Measurements from ENCODE around the gene DLX5. TPM values are rescaled to one million over a fixed set of nuclear protein-coding genes. Genes with fewer than 3 reads are reported as not detected.

DLX5 gene
- total and polyA plus RNA-seq, 2 of the 4 experiments (the other 2 are of a cell fraction), result not detected

DNA sequence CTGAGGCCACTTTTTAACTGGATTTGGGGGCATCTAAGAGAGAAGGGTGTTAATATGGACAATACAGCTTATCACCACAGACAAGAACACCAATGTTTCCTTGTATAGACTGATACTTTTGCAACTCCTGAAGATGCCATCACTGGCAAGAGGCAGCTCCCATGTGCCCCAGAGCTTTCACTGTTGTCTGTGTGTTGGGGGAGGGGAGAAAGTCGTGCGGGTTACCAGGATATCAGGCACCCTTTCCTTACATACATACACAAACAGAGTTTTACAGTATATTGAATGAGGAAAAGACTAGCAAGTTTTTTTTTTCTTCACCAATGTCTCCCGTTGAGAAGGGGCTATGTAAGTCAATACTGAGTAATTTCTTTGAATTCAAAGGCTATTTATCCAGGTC lies 23.4 kb downstream of the DLX5 start:
- no peak overlapping the region for H4K91ac ChIP-seq (ENCODE audit: insufficient read depth, low read depth, low read length)
- ChIA-PET POLR2A (ENCODE audit: unreplicated experiment) (no interaction called here), CTCF (no interaction called here)
- H3K18ac ChIP-seq (ENCODE audit: low read depth, low read length), result no peak overlapping the region
- H2AK9ac ChIP-seq (replicated peaks; ENCODE audit: low read depth, low read length, poor library complexity), result no peak overlapping the region
- H3K79me1 ChIP-seq (ENCODE audit: low read depth in 1 of 2, low read length in 2 of 2), result no peaks in the 10 kb centered on the region
- in situ Hi-C loops (cut with MboI; ENCODE audit: low sequenced_read_pairs) (no loop called here), dilution Hi-C loops (cut with HindIII; ENCODE audit: low sequenced_read_pairs, unreplicated experiment) (no loop called here), intact Hi-C loops (cut with micrococcal nuclease) (no loop called here)
- H3K4me1 ChIP-seq (ENCODE audit: control insufficient read depth, insufficient read depth, low read length), result no peaks in the 10 kb centered on the region
- H3K9me1 ChIP-seq (ENCODE audit: insufficient read depth, low read length), result no peaks in the 10 kb centered on the region
- H3K9me3 ChIP-seq (ENCODE audit: control insufficient read depth, insufficient read depth, low read length), result no peaks in the 10 kb centered on the region; the same call in 1 of the 2 replicates
- H2BK20ac ChIP-seq (ENCODE audit: low read depth, low read length), result no peak overlapping the region
- no peak overlapping the region for H2BK15ac ChIP-seq (ENCODE audit: low read depth, low read length)
- ATAC-seq (ENCODE audit: low read depth), result no peak
- no peak overlapping the region for H3K14ac ChIP-seq (replicated peaks; ENCODE audit: low read depth, low read length)
- H3K4me2 ChIP-seq (ENCODE audit: low read depth, low read length), result no peak overlapping the region
- no TSS peak for BruUV-seq (replicated peaks)
- peaks cover 81% of the 10 kb centered on the region for H3K27me3 ChIP-seq (ENCODE audit: control insufficient read depth, insufficient read depth, low read length)
- no peak for TF ChIP-seq MAFK (IDR thresholded peaks at IDR 0.05; ENCODE audit: low read depth, low read length)
- no peak for TF ChIP-seq MAZ (IDR thresholded peaks at IDR 0.05; ENCODE audit: borderline replicate concordance, low read depth, low read length)
- TF ChIP-seq MXI1 (IDR thresholded peaks at IDR 0.05; ENCODE audit: borderline replicate concordance, low read depth, low read length), result no peak
- no peak for TF ChIP-seq RFX5 (IDR thresholded peaks at IDR 0.05; ENCODE audit: low read depth, low read length)
- no peak overlapping the region for H3K27ac ChIP-seq (ENCODE audit: insufficient read depth, low read length)
- no peak overlapping the region for H3K56ac ChIP-seq (ENCODE audit: extremely low read depth, insufficient read depth, low read length)
- WGBS, 2 experiments (ENCODE audit: extremely low coverage in 2 of 2, insufficient read length in 1 of 2), result no CpG with 5 or more reads among the region's 3 CpGs
- no peak overlapping the region for H2BK120ac ChIP-seq (ENCODE audit: low read depth, low read length)
- DNase-seq, result no peak
- H3K4me3 ChIP-seq (ENCODE audit: insufficient read depth, low read depth, low read length), result no peak overlapping the region
- H2AK5ac ChIP-seq (ENCODE audit: low read depth, low read length), result no peak overlapping the region
- no peak overlapping the region for H2BK5ac ChIP-seq (ENCODE audit: low read depth, low read length, poor library complexity, severe bottlenecking)
- H4K8ac ChIP-seq (ENCODE audit: low read depth in 2 of 2, low read length in 2 of 2), result no peak overlapping the region
- no peak overlapping the region for H3K9ac ChIP-seq (ENCODE audit: low read depth, low read length)
- H3K4ac ChIP-seq (ENCODE audit: low read depth, low read length), result no peak overlapping the region
- no peak overlapping the region for H4K5ac ChIP-seq (ENCODE audit: low read depth, low read length)
- no peak overlapping the region for H2AFZ ChIP-seq (replicated peaks; ENCODE audit: low read length, poor library complexity)
- no peaks in the 10 kb centered on the region for H4K20me1 ChIP-seq (ENCODE audit: insufficient read depth, low read length)
- H3K23ac ChIP-seq (ENCODE audit: low read depth, low read length), result no peak overlapping the region
- H3K36me3 ChIP-seq (ENCODE audit: control insufficient read depth, insufficient read depth, low read length), result no peaks in the 10 kb centered on the region

All from IMR-90 (cell line).